ENCODE measurements around the gene MEGF8.

DNA sequence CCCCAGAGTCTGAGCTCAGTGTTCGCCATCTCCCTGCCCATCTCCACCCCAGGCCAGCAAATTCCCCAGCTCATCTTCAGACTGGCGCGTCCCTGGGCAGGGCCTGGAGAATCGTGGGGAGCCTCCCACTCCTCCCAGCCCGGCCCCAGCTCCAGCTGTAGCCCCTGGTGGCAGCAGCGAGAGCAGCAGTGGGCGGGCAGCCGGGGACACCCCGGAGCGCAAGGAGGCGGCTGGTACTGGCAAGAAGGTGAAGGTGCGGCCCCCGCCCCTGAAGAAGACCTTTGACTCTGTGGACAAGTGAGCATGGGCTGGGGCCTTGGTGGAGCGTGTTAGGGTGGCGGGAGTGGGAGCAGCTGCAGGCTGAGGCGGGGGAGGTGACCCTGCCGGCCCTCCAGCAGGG lies 31.9 kb upstream of the MEGF8 start:
- TF ChIP-seq, protein P1, sequence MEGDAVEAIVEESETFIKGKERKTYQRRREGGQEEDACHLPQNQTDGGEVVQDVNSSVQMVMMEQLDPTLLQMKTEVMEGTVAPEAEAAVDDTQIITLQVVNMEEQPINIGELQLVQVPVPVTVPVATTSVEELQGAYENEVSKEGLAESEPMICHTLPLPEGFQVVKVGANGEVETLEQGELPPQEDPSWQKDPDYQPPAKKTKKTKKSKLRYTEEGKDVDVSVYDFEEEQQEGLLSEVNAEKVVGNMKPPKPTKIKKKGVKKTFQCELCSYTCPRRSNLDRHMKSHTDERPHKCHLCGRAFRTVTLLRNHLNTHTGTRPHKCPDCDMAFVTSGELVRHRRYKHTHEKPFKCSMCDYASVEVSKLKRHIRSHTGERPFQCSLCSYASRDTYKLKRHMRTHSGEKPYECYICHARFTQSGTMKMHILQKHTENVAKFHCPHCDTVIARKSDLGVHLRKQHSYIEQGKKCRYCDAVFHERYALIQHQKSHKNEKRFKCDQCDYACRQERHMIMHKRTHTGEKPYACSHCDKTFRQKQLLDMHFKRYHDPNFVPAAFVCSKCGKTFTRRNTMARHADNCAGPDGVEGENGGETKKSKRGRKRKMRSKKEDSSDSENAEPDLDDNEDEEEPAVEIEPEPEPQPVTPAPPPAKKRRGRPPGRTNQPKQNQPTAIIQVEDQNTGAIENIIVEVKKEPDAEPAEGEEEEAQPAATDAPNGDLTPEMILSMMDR (IDR thresholded peaks at IDR 0.05): no peak
- TF ChIP-seq POLR2AphosphoS5 (IDR thresholded peaks at IDR 0.05) (no peak), POLR2A (IDR thresholded peaks at IDR 0.05) (no peak), EP300 (IDR thresholded peaks at IDR 0.05) (no peak)

All from suprapubic skin (tissue), 4 donors.